GM18951 (cell line): ENCODE measurements around the gene HDAC4.

Experiments used
- POLR2A ChIP-seq: IDR thresholded peaks from 4 replicates; pipeline ENCODE4 v1.6.1; 2011; ENCODE audit warnings: mild to moderate bottlenecking; ENCODE audit not compliant: insufficient read length, insufficient read depth; ENCODE audit errors: extremely low read depth
- in situ Hi-C: fragments of 300-500 bp; cut with MboI; formaldehyde crosslinking; loops from one replicate; pipeline ENCODE4 v1.12.0; 2022; ENCODE audit warnings: low sequenced_read_pairs, mixed read lengths, inconsistent platforms; ENCODE audit not compliant: unreplicated experiment

HDAC4 gene

DNA sequence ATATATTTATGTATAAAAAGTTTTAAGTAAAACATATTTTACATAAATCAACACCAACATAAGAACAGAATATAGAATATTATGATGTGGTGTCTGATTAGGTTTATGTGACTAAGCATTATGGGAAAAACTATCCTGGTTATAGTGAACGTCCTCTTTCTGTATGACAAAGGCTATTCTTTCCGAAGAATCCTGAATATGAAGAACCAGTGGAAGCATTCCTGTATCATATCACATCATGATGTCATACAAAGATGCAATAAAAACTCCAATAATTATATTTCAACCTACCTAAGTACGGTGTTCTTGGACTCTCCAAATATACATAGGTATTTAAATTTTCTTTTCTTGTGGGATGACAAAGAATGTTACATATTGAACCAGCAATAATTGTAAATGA is 37.5 kb upstream of the HDAC4 start:
- in situ Hi-C loops = no loop called here
- TF ChIP-seq POLR2A = no peak

DNA sequence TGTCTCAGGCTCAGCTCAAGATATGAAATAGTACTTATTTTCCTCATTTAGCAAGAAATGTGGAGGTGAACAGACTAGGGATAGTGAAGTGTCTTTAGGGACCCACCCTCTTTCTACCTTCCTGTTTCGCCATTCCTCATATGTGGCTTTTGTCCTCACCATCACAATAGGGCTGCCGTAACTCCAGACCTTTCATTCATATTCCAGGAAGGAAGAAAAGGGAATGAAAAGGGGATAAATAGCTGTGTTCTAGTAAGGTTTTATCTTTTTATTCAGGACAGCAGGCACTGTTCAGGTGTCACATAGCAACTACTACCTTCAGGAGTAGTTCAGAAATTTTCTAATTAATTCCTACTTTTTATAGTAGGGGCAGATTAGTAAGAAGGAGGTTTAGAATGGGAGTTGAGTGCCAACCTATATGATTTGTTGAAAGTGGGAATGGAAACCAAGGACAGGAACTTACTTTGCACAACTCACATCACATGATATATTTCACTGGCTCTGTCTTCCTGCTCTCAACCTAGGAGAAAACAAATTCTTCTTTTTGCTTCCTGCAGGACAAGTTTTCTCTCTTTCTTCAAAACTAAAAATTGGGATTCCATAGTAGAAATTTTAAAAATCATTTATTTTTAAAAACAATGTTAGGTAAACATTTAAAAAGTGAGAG is 36.0 kb upstream of the HDAC4 start:
- TF ChIP-seq POLR2A = no peak
- in situ Hi-C loops = no loop called here

DNA sequence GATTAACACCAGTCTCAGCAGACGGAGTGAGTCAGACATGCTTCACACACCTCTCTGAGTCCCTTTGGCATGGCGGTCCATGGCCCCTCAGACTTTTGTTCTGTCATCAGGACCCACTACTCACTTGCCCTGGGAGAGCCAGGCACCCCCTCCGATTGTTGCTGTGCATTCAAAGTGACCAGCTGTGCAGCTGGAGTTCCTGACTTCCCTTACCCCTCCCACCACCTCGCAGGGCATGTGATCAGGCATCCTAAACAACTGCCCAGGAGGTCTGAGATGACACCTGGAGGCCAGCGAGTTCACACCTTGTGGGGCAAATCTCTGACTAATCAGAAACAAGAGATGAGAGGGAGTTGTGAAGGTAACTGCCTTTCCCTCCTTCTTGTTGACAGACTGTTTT is 35.3 kb upstream of the HDAC4 start:
- in situ Hi-C loops = no loop called here
- TF ChIP-seq POLR2A = no peak

DNA sequence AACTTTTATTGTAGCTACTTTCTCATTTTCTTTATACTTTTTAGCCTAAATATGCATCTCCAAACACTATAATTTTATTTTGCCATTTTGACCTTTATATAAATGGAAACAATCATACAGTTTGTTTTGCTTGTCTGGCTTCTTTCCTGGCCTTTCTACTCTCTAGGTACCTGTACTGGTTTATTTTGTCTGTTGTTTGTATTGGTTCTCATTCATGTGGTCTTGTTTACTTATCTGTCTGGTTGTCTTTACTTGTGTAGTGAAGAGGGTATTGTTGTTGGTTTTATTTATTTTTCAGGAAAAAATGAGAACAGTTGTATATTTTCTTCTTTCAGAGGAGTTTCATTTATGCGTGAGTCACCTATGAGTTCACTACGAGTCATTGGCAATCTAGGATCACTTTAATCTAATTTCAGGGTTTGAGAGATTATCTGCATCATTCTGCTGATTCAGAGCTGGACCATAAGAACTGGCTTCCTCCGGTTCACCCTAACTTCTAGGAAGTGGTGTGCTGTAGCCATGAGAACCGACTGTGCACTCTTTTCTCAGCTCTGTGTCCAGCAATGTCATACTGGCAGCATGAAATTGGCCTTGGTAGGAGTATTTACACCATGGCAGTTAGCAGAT is 33.1 kb upstream of the HDAC4 start:
- no peak for TF ChIP-seq POLR2A
- in situ Hi-C loops = no loop called here

DNA sequence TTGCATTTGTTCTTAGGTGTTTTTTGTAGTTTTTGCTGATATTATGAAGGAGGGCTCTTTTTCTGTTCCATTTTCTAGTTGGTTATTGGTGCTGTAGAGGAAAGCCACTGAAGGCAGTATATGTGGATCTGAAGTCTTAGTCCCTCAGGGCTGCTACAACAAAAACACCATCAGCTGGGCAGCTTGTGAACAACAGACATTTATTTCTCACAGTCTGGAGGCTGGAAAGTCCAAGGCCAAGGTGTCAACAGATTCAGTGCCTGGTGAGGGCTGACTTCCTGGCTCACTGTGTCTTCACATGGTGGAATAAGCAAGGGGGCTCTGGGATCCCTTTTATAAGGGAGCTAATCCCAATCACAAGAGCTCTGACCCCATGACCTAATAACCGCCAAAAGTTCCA is 31.4 kb upstream of the HDAC4 start:
- in situ Hi-C loops = no loop called here
- no peak for TF ChIP-seq POLR2A

DNA sequence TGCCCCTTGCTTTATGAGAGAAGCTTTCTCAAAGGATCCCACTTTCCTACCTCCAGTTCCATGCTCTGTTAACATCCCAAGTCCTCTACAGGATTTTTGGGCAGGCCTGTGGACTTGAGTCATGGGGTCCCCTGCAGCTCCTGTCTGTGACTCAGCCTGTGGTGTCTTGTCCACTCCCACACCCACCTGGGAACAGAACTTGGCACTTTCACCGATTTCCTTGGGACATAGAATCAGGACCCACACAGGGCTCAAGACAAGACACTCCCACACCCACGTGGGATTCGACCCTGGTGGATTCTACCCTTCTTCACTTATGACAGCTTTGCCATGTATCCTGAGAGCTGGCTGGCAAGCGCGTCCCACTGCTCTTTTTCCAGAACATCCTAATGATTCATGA is 30.7 kb upstream of the HDAC4 start:
- in situ Hi-C loops = no loop called here
- no peak for TF ChIP-seq POLR2A

DNA sequence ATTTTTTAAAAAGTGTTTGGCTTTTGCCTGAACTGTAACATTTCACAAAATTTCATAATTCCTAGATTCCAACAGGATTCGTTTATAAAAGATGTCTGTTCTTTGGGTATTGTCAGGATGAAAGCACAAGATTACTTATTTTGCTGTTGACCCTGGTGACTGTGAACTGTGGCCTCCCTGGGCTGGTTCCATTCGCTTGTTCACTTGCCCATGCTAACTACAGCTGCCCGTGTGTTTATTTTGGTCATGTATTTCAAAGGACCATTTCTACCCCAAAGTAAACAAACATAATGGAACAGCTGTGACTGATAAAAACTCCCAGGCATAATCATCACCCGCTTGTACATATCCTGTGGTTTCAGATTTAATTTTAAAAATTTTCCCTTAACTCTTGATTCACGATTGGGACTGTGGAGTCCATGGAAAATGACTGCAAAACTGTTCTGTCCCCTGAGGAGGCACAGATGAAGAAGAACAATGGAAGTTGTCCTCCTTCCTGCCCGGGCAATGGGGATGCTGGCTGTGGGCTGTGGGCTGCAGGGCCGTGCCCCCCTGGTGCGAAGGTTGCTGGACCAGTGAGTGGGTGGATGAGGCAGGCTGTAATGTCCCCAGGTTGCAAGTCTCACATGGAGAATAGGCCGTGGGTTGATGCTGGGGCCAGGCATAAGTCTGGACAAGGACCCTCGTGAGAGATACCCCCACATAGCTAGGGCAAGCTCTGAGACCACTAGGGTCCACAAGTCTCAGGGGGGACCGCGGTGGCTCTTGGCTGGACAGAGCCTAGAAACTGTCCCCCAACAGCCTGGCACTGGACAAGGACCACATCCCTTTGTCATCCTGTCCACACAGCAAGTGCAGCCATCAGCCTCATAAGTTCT is 28.9 kb upstream of the HDAC4 start:
- in situ Hi-C loops = no loop called here
- no peak for TF ChIP-seq POLR2A

DNA sequence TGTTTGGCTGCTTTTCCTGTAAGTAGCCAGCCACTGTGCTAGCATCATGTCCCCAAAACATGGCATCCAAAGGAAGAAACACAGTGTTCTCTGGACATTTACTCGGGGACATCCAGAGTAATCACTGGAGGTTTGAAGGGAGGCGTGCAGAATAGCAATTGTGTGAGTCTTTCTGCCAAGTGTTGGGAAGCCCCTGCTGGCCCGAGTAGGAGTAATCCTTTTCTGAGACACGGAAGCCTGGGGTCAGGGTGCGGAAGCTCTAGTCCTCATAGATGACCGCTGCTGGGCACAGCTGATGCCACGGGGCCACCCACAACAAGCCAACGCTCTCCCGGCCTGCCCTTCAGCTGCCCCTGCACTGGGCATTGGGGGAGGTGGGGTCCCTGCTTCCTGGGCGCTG is 24.8 kb upstream of the HDAC4 start:
- no peak for TF ChIP-seq POLR2A
- in situ Hi-C loops = no loop called here

DNA sequence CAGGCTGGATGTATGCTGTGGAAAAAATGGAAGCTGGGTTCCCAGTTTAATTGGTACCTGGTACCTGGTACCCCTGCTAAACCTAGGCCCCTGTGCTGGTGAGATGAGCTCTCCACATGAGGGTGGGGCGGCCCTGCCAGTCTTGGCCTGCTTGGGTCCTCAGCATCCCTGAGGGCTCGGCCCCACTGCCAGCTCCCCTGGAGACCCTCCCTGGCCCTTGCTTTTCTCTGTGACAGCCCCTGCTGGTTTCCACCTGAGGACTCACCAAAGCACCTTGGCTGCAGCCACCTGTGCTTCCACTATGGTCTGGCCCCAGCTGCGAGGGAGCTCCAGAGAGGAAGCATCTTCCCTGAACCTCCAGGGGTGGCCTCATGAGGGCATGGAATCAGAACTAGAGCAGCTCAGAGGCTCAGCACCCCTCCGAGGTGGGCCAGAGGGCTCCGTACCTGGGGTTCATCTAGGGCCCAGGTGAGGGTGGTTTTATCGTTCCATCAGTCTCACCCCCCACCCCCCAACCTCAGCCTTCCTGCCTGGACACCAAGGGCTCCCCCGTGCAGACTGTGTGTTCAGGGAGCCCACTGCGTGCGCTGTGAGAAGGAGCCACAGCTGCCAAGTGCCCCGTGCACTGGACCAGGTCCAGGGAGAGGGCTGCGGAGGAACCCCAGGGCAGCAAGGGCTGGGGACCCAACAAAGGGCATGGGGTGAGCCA is 23.7 kb upstream of the HDAC4 start:
- in situ Hi-C loops = no loop called here
- no peak for TF ChIP-seq POLR2A

DNA sequence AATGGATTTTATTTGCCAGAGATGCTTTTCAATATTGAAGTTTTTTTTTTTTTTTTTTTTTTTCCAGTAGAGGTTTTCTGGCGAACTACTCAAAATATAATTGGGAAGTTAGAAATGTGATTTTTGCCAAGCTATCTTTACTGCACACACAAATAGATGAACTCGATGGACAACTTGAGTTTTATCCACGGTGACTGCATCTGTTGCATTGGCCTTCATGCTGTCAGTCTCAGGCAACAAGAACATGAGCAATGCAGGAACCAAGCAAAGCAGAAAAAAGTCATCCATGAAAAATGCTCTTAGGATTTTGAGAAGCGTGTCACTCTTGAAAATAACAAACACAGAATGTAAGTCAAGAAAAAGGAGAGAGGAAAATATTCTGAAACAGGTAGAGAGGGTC is 22.7 kb upstream of the HDAC4 start:
- in situ Hi-C loops = no loop called here
- TF ChIP-seq POLR2A = no peak

DNA sequence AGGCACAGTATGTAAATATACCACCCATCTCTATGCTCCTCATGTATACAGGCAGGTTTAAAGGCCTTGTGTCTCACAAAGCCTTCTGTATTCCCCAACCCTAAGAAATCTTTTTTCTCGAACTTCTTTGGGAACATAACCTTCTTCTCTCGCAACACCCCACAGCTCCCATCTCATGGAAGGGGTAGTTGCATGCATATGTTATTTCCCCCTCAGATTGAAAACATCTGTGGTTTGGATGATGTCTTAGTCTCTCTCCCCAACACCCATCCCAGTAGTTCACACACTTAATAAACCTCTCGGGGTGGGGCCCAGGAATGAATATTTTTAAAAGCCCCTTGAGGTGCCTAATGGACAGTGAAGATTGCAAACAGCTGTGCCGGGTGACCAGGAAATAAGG is 21.0 kb upstream of the HDAC4 start:
- TF ChIP-seq POLR2A = no peak

DNA sequence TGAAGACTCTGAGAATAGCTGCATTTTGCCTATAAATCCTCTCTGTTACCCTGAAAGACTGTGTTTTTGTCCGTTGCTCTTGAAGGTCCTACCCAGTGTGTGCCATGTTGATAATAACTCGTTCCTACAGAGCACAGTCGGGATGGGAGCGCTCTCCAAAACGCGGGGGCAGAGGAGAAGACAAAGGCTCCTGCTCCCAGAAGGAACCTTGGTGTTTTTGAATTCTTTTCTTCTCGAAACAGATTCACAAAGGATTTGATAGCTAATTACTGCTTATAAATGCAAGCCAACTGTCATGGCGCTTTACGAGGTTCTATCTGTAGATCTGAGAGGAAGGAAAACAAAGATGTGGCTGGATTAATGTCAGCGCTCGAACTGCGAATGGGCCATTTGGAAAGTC is 19.3 kb upstream of the HDAC4 start:
- in situ Hi-C loops = no loop called here
- TF ChIP-seq POLR2A = no peak

More for the DNA sequence above, 21.0 kb upstream of the HDAC4 start:
- in situ Hi-C loops = no loop called here

DNA sequence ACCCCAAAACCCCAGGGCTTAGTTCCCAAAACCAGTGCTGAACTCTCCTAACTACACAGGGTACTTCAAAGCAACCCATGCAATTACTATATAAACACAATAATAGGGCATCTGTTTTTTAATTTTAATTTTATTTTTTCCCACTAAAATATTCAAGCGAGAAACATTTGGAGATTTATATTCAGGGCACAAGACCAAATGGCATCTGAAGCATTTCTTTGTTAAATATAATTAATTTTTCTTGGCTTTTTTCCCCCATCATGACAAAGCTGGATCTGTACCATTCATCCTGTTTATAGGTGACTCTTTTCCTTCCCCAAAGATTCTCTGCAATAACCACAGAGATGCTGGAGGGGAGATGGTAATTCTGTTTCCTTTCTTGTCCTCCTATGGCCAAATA is 18.1 kb upstream of the HDAC4 start:
- TF ChIP-seq POLR2A = no peak
- in situ Hi-C loops = no loop called here
